TTC549 (cell line): Measurements from ENCODE around the gene DUSP9.

ENCODE experiments used
- FAIRE-seq: peaks from 2 replicates; lab custom pipeline; 2012; peaks lifted over from hg19 to GRCh38; lab: Jason Lieb, UNC

DUSP9 gene

GRCh38 chrX:153637121-153638040 is 9.6 kb upstream of the DUSP9 start:
- FAIRE-seq = no peak

- FAIRE-seq = no peak
Observed at GRCh38 chrX:153638041-153638371, 9.0 kb upstream of the DUSP9 start.

GRCh38 chrX:153638436-153639176 is 8.4 kb upstream of the DUSP9 start:
- FAIRE-seq = no peak

GRCh38 chrX:153639177-153640044 is 7.6 kb upstream of the DUSP9 start:
- no peak for FAIRE-seq

GRCh38 chrX:153640045-153640686 is 6.8 kb upstream of the DUSP9 start:
- no peak for FAIRE-seq

- no peak for FAIRE-seq
Observed at GRCh38 chrX:153640736-153641575, 6.0 kb upstream of the DUSP9 start.

- no peak for FAIRE-seq
Observed at GRCh38 chrX:153641627-153642026, 5.4 kb upstream of the DUSP9 start.

GRCh38 chrX:153642051-153642654 is 4.8 kb upstream of the DUSP9 start:
- FAIRE-seq = no peak

- no peak for FAIRE-seq
Observed at GRCh38 chrX:153642655-153643430, 4.2 kb upstream of the DUSP9 start.

- FAIRE-seq = no peak
Observed at GRCh38 chrX:153643431-153644351, 3.3 kb upstream of the DUSP9 start.

GRCh38 chrX:153644356-153645125 is 2.5 kb upstream of the DUSP9 start:
- FAIRE-seq = no peak

- FAIRE-seq = no peak
Observed at GRCh38 chrX:153645151-153645550, 1.9 kb upstream of the DUSP9 start.

- no peak for FAIRE-seq
Observed at GRCh38 chrX:153645921-153646488, 998 bp upstream of the DUSP9 start.

- FAIRE-seq = no peak
Observed at GRCh38 chrX:153647461-153648357, 706 bp downstream of the DUSP9 start.

- no peak for FAIRE-seq
Observed at GRCh38 chrX:153648358-153649177, 1.6 kb downstream of the DUSP9 start.
